Measurements from ENCODE around the gene TRIM34.
"Not testable (repeated sequence)": the region's sequence is repeated elsewhere in the genome, so short reads cannot be mapped to it uniquely, and the experiment has no call there.

The TRIM34 gene

DNA sequence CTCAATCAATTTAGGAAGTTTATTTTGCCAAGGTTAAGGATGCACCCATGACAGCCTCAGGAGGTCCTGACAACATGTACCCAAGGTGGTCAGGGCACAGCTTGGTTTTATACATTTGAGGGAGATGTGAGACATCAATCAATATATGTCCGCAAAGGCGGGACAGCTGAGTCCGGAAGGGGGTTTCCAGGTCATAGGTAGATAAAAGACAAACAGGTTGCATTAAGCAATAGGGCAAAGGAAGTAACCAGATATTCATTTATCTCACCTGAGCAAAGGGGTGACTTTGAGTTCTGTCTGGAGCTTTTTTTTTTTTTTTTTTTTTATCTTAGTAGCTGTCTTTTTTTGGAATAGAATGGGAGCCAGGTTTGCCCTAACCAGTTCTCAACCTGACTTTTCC is 2.0 kb upstream of the TRIM34 start:
- DNase-seq = no peak

DNA sequence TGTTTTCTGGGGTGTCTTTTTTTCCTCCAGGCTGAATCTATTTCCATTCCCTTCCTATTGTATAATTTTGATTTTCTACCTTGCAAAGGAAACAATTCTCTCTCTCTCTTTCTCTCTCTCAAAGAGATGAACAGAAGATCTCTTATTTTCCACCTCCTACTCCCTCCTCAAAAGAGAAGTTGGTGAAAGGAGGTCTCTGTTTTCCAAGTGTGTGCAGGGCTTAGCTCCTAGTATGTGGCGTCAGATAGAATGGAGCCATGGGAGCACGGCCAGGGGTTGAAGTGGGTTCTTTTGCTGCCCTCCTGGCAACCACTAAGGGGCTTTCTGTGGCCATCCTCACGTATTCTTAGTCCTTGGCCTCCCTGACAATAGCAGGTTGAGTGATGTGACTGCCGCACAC is 480 bp downstream of the TRIM34 start:
- no peak for DNase-seq

DNA sequence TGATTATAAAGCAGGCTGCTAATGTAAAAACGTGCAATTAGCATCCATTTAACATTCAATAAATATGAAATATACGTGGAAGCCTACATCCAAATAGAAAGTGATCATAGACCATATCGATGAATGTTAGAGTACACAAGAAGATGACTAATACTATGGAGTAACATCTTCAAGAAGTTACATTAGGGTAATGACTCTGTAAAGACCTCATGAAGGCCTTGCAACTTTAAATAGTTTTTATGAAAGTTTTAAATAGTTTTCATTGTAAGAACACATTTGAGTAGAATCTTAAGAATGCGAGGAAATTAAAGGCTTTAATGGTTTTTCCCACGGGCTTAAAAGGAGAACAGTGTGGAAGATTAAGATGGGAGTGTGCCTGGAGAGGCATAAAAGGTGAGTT is 1.4 kb downstream of the TRIM34 start:
- no peak for DNase-seq

DNA sequence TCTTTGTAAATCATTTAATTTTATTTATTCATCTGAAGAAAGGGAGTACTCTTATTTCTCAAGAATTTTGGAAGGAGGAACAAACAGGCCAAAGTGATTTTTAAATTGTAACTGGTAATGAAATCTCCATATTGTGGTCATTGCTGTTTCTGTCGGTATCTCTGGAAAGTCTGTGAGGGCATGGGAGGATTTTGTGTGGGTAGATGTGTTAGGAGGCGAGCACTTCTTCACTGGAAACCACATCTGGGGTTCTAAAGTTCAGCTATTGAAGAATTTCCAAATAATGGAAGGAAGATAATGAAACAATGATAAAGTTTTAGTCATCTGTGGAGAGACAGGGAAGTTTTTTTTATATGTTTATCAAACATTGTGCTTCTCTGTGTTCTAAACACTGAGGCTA is 6.6 kb downstream of the TRIM34 start:
- no peak for DNase-seq

DNA sequence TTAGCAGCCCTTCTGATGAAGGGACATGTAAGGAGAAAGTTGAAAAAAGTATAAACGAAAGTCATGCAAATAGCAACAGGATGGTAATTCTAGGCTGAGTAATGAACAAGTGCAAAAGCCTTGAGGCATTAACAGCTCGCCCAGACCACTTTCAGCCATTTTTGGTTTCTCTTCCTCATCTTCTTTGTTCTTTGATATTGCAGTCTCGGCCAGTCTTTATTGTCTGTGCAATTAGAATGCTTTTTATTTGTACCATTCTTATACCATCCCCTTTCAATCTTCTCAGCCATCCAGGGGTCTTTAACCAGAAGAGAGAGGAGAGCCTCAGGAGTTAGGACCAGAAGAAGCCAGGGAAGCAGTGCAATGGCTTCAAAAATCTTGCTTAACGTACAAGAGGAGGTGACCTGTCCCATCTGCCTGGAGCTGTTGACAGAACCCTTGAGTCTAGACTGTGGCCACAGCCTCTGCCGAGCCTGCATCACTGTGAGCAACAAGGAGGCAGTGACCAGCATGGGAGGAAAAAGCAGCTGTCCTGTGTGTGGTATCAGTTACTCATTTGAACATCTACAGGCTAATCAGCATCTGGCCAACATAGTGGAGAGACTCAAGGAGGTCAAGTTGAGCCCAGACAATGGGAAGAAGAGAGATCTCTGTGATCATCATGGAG is 7.3 kb downstream of the TRIM34 start:
- DNase-seq = no peak

DNA sequence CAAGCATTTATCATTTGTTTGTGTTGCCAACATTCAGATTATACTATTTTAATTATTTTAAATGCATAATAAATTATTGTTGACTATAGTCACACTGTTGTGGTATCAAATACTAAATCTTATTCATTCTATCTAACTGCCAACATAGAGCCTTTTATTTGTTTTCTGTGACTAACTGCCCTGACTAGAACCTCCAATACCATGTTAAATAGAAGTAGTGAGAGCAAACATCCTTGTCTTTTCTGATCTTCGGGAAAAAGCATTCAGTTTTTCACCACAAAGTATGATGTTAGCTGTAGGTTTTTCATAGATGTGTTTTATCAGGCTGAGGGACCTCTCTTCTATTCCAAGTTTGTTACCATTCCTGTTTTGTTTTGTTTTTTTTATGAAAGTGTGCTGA is 15.2 kb downstream of the TRIM34 start:
- no peak for DNase-seq

DNA sequence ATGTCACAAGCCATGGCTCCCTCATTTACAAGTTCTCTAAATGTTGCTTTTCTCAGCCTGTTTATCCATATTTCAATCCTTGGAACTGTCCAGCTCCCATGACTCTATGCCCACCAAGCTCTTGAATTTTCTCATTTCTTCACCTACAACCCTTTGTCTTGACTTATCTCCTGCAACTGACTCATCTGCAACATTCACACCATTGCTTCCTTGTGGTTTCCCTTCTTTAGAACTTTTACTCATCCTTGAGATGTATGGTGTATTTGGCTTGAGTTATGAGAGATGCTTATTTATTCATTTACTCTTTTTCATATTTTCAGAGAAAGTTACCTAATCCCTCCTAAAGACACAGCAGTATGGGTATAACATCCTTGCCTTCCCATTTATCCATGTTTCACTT is 18.8 kb downstream of the TRIM34 start:
- no peak for DNase-seq

DNA sequence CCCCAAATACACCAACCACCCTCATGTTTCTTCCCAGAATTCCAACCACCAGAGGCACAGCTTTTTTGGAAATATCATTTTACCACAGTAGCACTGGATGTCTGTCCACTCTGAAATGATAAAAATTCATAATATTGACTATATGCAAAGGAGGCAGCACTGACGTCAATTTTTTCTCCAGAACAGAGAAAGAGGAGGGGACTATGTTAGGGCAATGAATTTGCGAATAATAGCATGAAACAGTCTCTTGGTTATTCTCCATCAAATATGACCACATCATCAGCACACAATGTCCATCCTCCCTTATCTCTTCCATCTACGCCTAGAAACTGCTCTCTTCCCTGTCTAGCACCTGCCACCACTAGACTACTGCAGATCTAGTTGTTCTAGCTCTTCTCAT is 21.3 kb downstream of the TRIM34 start:
- no peak for DNase-seq

DNA sequence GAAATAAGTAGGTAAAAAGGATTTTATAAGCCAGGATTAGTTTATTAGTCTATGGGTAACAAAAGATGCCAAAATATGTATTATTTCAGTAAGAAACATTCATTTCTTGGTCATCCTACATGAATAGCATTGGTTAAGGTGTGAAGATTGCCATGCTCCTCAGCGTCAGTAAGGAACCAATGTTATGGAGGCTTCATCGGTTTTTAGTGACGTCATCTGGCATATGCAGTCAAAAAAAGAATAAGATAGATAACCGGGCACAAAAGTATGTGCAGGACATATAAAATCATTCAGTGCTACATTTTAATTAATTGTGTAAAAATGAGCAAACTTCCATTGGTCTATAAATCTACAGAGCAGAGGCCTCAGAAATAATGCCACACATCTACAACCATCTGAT is 30.7 kb downstream of the TRIM34 start:
- DNase-seq = no peak

DNA sequence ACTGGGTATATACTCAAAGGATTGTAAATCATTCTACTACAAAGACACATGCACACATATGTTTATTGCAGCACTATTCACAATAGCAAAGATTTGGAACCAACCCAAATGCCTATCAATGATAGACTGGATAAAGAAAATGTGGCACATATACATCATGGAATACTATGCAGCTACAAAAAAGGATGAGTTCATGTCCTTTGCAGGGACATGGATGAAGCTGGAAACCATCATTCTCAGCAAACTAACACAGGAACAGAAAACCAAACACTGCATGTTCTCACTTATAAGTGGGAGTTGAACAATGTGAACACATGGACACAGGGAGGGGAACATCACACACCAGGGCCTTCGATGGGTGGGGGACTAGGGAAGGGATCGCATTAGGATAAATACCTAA is 32.2 kb downstream of the TRIM34 start:
- DNase-seq = not testable (repeated sequence)

DNA sequence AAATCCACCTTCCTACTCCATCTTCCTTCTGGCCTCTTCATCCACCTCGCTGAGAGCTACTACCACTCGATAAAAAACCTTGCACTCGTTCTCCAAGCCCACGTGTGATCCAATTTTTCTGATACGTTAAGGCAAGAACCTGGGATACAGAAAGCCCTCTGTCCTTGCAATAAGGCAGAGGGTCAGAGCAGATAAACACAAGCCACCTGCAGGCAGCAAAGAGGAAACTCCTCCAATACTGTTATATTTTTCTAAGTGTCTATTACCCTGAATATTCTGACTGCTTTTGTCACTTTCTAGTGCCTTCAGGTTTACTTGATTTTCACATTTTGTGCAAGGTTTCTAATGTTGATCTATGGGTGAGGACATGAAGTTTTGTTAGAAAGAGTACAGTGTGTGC is 33.5 kb downstream of the TRIM34 start:
- no peak for DNase-seq

DNA sequence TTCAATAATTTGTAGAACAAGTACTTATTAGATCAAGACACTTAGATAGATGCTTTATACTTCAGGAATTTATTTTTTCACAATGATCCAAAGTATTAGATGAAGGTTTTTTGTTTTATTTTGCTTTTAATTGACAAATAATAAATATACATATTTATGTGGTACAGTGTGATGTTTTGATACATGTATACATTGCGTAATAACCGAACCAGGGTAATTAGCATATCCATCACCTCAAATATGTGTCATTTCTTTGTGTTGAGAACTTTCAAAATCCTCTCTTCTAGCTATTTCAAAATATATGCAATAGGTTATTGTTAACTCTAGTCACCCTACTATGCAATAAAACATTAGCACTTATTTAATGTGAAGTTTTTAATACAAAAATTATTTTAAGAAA is 38.7 kb downstream of the TRIM34 start:
- DNase-seq = no peak

DNA sequence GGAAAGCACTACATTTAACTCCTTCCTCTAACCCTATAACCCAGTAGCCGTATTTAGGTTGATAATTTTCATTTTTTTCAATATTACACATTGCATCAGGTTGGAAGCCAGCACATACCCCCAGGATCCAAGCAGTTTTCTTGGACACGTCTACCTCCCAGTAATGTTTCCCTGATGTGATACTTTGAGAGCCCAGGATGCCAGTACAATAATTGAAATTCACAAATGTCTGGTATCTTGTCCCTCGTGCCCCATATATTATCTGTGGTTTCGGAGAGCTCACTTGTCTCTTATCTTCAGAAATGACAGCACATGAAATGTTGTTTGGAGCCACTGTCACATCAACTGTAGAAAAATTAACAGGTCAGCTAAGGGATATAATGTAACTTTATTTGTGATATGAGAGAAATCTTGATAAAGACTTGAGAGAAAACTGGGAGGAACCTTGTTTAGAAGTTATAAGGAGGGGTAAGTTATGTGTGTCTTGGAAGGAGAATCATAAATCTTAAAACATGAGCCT is 40.3 kb downstream of the TRIM34 start:
- DNase-seq = no peak

DNA sequence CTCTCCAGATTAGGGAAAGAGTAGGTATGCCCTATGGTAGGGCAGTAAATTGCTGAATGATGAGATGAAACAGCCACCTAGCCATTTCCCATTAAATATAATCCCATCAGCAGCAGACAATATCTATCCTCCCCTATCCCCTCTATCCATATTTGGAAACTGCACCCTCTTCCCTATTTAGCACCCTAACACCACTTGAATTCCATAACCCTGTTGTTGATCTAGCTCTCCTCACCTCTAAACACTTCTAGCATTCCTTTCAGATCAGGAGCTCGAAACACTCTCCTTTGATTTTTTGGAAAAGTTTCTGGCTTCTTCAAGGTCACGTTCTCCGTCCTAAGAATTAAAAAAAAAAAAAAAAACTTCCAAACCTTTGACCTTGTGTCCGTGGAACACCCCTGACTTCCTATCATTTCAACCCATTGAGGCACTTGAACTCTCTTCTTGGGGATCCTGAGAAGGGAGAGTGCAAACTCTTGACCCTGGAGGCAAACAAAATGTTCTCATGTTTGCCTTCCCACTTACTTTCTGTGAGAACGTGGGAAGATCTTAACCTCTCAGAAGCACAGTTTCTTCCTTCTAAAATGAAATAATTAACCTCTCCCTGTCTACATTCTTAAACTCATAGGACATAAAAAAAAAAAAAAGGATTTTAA is 41.1 kb downstream of the TRIM34 start:
- DNase-seq = no peak

DNA sequence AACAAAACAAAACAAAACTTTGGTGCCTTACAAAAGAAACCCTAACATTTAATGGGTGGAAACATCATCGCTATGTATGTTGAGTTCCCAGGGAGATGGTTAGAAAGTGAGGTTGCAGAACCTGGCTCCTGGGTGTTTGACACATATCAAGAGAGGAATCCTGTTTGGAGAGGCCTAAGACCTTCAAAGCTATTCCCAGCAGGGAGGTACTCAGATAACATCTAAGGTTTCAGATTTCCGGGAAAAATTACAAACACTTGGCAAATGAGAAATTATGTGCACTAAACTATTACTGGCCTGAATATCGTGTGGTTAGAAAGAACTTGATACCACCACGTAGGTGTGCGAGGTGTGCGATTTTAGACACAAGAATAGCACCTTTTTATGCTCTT is 41.6 kb downstream of the TRIM34 start:
- DNase-seq = no peak

DNA sequence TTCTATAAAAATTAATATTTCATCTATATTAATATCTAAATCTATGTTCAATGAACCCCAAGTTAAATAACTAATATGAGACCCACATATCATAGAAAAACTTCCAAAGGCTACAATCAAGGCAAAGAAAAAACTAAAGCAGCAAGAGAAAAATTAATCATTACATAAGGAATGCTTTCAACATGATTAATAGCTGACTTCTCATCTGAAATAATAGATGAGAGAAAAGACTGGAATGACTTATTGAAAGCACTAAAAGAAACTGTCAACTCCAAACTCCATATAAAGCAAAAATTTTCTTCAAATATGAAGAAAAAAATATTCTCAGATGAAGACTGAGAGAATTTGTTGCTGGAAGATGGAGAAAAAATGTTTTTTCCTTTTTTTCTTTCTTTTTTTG is 47.0 kb downstream of the TRIM34 start:
- no peak for DNase-seq

DNA sequence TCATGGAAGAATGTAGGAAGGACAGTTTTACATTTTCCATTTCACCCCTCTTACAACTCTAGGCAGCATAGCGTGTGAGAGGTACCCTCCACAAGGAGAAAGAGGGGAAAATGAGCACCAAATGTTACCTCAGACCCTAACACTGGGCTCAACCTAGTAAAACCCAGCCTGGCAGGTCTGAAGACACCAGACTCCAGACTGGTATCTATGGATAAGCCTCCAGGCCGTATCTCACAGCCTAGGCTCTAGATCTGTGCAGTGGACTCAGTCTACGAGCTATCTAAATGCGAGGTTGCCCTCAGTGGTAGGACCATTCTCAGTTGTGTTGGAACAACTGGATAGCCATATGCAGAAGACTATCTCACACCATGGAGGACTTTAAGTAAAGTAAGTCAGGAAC is 49.6 kb downstream of the TRIM34 start:
- DNase-seq = no peak

DNA sequence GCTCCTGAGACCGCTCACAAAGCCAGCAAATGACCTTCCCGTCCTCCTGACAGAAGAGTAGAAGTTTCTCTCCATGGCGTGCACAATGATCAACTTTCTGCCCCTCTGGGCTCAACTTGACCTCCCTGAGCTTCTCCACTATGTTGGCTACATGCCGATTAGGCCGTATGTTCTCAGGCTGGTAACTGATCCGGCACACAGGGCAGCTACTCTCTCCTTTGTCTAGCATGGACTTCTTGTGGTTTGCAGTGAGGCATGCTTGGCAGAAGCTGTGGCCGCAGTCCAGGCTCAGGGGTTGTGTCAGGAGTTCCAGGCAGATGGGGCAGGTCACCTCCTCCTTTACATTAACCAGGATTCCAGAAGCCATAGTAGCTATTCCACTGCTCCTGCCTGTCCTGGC is 55.0 kb downstream of the TRIM34 start:
- no peak for DNase-seq

DNA sequence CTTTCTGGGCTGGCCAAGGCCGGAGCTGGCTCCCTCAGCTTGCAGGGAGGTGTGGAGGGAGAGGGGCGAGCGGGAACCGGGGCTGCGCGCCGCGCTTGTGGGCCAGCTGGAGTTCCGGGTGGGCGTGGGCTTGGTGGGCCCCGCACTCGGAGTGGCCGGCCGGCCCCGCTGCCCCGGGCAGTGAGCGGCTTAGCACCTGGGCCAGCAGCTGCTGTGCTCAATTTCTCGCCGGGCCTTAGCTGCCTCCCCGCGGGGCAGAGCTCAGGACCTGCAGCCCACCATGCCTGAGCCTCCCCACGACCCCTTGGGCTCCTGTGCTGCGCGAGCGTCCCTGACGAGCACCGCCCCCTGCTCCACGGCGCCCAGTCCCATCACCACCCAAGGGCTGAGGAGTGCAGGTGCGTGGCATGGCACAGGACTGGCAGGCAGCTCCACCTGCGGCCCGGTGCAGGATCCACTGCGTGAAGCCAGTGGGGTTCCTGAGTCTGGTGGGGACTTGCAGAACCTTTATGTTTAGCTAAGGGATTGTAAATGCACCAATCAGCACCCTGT is 58.2 kb downstream of the TRIM34 start:
- DNase-seq = not testable (repeated sequence)

DNA sequence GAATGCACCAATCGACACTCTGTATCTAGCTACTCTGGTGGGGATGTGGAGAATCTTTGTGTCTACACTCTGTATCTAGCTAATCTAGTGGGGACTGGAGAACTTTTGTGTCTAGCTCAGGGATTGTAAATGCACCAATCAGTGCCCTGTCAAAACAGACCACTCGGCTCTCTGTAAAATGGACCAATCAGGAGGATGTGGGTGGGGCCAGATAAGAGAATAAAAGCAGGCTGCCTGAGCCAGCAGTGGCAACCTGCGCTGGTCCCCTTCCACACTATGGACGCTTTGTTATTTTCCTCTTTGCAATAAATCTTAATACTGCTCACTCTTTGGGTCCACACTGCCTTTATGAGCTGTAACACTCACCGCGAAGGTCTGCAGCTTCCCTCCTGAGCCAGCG is 58.8 kb downstream of the TRIM34 start:
- DNase-seq = not testable (repeated sequence)

DNA sequence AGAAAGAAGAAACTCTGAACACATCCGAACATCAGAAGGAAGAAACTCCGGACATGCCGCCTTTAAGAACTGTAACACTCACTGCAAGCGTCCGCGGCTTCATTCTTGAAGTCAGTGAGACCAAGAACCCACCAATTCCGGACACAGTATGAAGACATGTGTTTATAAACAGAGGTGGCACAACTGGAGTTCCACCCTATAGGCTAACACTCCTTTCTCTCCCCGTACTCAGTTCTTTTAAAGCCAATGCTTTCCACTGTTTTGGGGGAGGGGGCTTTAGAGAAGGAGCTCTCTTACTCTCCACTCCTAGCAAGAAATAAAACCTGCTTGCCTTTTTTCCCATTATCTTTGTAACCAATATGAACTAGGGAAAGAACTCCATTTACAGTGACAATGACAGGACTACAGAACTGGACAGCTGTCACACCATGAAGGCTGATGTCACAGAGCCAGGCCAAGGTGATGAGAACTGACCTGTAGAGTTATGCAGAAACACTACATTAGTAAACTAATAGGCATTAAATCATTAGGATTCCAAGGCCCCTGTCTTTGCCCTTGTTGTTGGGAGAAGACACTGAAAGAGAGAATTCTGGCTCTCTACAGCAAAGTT is 59.3 kb downstream of the TRIM34 start:
- no peak for DNase-seq

DNA sequence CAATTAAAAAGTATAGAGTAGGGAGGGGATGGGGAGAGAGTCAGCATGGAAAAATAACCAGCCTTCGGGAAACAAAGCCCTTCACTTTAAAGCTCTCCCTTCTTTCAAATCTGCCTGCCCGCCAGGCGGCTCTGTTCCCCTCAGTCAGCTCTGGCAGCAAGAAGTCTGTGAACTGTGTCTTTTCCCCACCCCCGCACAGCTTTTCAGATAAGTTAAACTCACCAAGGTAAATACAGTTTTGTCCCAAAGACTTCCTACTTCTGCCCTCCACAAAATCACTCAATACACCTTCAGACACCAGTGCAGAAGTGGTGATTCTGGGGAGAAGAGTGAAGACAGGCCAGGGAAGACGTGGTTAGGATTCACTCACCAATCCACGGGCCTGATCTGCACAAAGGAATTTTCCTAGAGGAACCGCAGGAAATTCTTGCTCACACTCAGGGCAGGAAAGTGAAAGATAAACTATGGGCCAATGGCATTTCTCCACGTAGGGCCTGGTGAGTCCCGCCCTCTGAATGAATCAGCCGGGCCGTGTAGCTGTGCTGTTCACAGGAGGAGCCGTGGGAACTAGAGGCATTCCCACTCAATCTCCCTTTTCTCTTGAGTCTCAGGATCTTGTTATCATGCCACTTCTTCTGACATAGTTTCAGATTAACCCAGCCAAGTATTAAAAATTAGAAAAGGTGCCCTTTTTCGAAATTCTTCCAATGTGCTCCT is 60.0 kb downstream of the TRIM34 start, which contains the start of gene TRIM5:
TRIM5 (minus strand) TSS at position 429 of the 717 bp plus-strand sequence. CDS start 4,897 bp downstream, outside the sequence.
- peak; percentile 55 to 80 for DNase-seq

DNA sequence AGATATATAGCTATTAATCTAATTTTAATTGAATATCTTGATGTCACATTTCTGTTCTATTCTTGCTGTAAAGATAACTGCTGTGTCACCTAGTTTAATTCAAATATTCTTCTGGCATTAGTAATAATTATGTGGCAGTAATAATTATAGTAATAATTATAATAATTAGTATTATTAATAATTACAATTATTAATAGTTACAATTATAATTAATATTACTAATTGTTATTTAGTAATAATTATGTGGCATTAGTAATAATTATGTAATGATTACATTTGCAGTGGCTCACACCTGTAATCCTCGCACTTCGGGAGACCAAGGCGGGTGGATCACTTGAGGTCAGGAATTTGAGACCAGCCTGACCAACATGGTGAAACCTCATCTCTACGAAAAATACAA is 61.6 kb downstream of the TRIM34 start:
- DNase-seq = no peak
